MM.1S (cell line): ENCODE data around the gene ALDH8A1.

Experiments used
- DNase-seq: peaks from one replicate; pipeline ENCODE4 v3.0.0-alpha.2; 2015
- H2AFZ ChIP-seq: fragments of 300-600 bp; sonication (generic); 2 replicates; pipeline ENCODE4 v1.6.0; 2016; ENCODE audit warnings: antibody characterized with exemption, low read length
- H3F3A ChIP-seq: fragments of 300-600 bp; sonication (generic); 2 replicates; pipeline ENCODE4 v1.6.1; 2016; ENCODE audit warnings: mild to moderate bottlenecking, antibody characterized with exemption, low read length, moderate library complexity, mixed read lengths; ENCODE audit not compliant: insufficient read depth
- H3K27ac ChIP-seq: fragments of 300-600 bp; sonication (generic); 2 replicates; pipeline ENCODE4 v1.5.1; 2016; ENCODE audit warnings: mild to moderate bottlenecking, low read length
- H3K27me3 ChIP-seq: fragments of 300-600 bp; sonication (generic); replicated peaks from 2 replicates; pipeline ENCODE4 v1.6.0; 2016; ENCODE audit warnings: low read length; ENCODE audit not compliant: insufficient read depth
- H3K36me3 ChIP-seq: fragments of 300-600 bp; sonication (generic); replicated peaks from 2 replicates; pipeline ENCODE4 v1.6.1; 2016; ENCODE audit warnings: mild to moderate bottlenecking, low read length, mixed read lengths; ENCODE audit not compliant: insufficient read depth
- H3K4me1 ChIP-seq: fragments of 300-600 bp; sonication (generic); 2 replicates; pipeline ENCODE4 v1.6.1; 2016; ENCODE audit warnings: low read length, mixed read lengths
- H3K4me2 ChIP-seq: fragments of 300-600 bp; sonication (generic); 2 replicates; pipeline ENCODE4 v1.6.0; 2016; ENCODE audit warnings: low read depth, low read length
- H3K4me3 ChIP-seq: fragments of 300-600 bp; sonication (generic); 2 replicates; pipeline ENCODE4 v1.5.1; 2016; ENCODE audit warnings: low read length, mixed read lengths
- H3K79me2 ChIP-seq: fragments of 300-600 bp; sonication (generic); 2 replicates; pipeline ENCODE4 v1.6.1; 2016; ENCODE audit warnings: mixed run types, low read length, mixed read lengths
- H3K9ac ChIP-seq: fragments of 300-600 bp; sonication (generic); 2 replicates; pipeline ENCODE4 v1.6.1; 2016; ENCODE audit warnings: low read length, mixed read lengths
- H3K9me2 ChIP-seq: fragments of 300-600 bp; sonication (generic); replicated peaks from 2 replicates; pipeline ENCODE4 v1.6.1; 2016; ENCODE audit warnings: mild to moderate bottlenecking, low read length, mixed read lengths; ENCODE audit not compliant: insufficient read depth
- H3K9me3 ChIP-seq: fragments of 300-600 bp; sonication (generic); replicated peaks from 2 replicates; pipeline ENCODE4 v1.6.1; 2016; ENCODE audit warnings: mild to moderate bottlenecking, low read length, mixed read lengths; ENCODE audit not compliant: insufficient read depth
- H4K20me1 ChIP-seq: fragments of 300-600 bp; sonication (generic); 2 replicates; pipeline ENCODE4 v1.6.1; 2016; ENCODE audit warnings: mild to moderate bottlenecking, low read length, moderate library complexity, mixed read lengths; ENCODE audit not compliant: insufficient read depth
- EZH2 ChIP-seq: fragments of 300-600 bp; sonication (generic); optimal IDR thresholded peaks from 2 replicates; pipeline ENCODE3; 2017; ENCODE audit warnings: low read depth, mild to moderate bottlenecking, antibody characterized with exemption, low read length, mixed read lengths
- EZH2phosphoT487 ChIP-seq: fragments of 300-600 bp; sonication (generic); IDR thresholded peaks from 2 replicates; pipeline ENCODE4 v1.6.1; 2018; ENCODE audit warnings: antibody characterized with exemption, low read length
- TF ChIP-seq, protein P1 (sequence below): fragments of 300-600 bp; sonication (generic); IDR thresholded peaks from 2 replicates; pipeline ENCODE4 v1.5.1; 2016; ENCODE audit warnings: antibody characterized with exemption, low read length, mixed read lengths

ALDH8A1 gene

DNA sequence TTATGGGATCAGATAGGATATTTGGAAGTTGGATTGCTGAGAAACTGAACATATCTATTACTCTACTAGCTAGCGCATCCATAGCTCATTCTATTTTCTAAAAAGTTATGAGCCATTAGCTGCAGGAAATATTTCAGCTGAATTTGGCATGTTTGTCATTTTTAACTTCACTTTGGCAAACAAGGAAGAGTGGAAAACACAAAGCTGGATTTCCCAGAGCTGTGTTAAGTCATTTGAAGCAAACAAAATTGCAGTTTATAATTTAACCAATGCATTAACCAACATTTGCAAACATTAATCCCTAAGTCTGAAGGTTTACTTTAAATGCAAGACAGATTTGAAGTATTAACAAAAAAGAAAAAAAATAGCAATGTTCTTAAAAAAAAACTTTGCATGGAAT is 1.2 kb downstream of the ALDH8A1 start:
- no peak overlapping the region for H2AFZ ChIP-seq
- no peaks in the 10 kb centered on the region for H3K36me3 ChIP-seq
- DNase-seq = no peak
- no peaks in the 10 kb centered on the region for H3K9me3 ChIP-seq
- no peak overlapping the region for H3K4me2 ChIP-seq
- no peak overlapping the region for H3K4me3 ChIP-seq
- no peaks in the 10 kb centered on the region for H3K79me2 ChIP-seq
- no peaks in the 10 kb centered on the region for H3F3A ChIP-seq
- no peaks in the 10 kb centered on the region for H4K20me1 ChIP-seq
- no peaks in the 10 kb centered on the region for H3K4me1 ChIP-seq
- no peaks in the 10 kb centered on the region for H3K27me3 ChIP-seq
- H3K9me2 ChIP-seq = no peaks in the 10 kb centered on the region
- no peak overlapping the region for H3K27ac ChIP-seq
- H3K9ac ChIP-seq = no peak overlapping the region
- no peak for TF ChIP-seq EZH2
- no peak for TF ChIP-seq EZH2phosphoT487
- TF ChIP-seq, protein P1, sequence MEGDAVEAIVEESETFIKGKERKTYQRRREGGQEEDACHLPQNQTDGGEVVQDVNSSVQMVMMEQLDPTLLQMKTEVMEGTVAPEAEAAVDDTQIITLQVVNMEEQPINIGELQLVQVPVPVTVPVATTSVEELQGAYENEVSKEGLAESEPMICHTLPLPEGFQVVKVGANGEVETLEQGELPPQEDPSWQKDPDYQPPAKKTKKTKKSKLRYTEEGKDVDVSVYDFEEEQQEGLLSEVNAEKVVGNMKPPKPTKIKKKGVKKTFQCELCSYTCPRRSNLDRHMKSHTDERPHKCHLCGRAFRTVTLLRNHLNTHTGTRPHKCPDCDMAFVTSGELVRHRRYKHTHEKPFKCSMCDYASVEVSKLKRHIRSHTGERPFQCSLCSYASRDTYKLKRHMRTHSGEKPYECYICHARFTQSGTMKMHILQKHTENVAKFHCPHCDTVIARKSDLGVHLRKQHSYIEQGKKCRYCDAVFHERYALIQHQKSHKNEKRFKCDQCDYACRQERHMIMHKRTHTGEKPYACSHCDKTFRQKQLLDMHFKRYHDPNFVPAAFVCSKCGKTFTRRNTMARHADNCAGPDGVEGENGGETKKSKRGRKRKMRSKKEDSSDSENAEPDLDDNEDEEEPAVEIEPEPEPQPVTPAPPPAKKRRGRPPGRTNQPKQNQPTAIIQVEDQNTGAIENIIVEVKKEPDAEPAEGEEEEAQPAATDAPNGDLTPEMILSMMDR = no peak

DNA sequence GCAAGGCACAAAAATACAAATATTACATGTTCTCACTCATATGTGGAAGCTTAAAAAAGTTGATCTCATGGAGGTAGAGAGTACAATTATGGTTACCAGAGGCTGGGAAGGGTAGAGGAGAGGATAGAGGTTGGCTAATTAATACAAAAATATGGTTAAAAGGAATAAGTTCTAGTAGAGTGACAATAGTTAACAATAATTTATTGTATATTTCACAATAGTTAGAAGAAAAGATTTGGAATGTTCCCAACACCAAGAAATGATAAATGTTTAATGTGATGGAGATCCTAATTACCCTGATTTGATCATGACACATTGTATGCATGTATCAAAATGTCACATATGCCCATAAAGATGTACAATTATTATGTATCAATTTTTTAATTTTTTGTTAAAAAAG is 1.8 kb downstream of the ALDH8A1 start:
- Histone ChIP-seq H3K79me2 (no peaks in the 10 kb centered on the region), H3K4me3 (no peak overlapping the region), H3K27me3 (no peaks in the 10 kb centered on the region), H3K4me2 (no peak overlapping the region), H3K9ac (no peak overlapping the region), H3K27ac (no peak overlapping the region), H3K4me1 (no peaks in the 10 kb centered on the region), H3F3A (no peaks in the 10 kb centered on the region), H3K9me2 (no peaks in the 10 kb centered on the region), H4K20me1 (no peaks in the 10 kb centered on the region), H3K36me3 (no peaks in the 10 kb centered on the region), H3K9me3 (no peaks in the 10 kb centered on the region), H2AFZ (no peak overlapping the region)
- TF ChIP-seq, protein P1 = no peak
- no peak for TF ChIP-seq EZH2phosphoT487
- TF ChIP-seq EZH2 = no peak
- no peak for DNase-seq

DNA sequence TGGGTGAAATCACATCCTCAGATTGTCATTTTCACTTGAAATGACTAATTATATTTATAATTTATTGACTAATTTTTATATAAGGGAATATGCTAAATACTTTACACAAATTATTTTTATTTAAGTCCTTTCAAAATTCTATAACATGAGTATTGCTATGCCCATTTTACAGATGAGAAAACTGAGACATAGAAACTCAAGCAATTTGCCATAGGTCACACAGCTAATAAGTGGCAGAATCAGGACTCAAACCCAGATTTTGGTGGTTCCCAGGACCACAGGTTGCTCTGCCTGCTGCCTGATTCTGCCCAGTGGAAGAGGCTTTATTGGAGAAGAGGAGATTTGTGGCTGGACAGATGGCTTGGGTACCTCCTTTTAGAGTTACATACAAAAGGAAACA is 4.9 kb downstream of the ALDH8A1 start:
- Histone ChIP-seq H3K79me2 (no peaks in the 10 kb centered on the region), H2AFZ (no peak overlapping the region), H3K9me3 (no peaks in the 10 kb centered on the region), H3K9ac (no peak overlapping the region), H3K4me2 (no peak overlapping the region), H3K4me1 (no peaks in the 10 kb centered on the region), H3K36me3 (no peaks in the 10 kb centered on the region), H3K27ac (no peak overlapping the region), H3K4me3 (no peak overlapping the region), H4K20me1 (no peaks in the 10 kb centered on the region), H3F3A (no peaks in the 10 kb centered on the region), H3K27me3 (no peaks in the 10 kb centered on the region), H3K9me2 (no peaks in the 10 kb centered on the region)
- DNase-seq = no peak
- TF ChIP-seq, protein P1 = no peak
- no peak for TF ChIP-seq EZH2
- no peak for TF ChIP-seq EZH2phosphoT487
